Ovary (tissue), 9 donors: ENCODE data around the gene RAB28. TPM values are rescaled to one million over a fixed set of nuclear protein-coding genes. Genes with fewer than 3 reads are reported as not detected.

Experiments
- DNase-seq, 5 donors: peaks; one replicate each; pipeline ENCODE4 v3.0.0-alpha.2; 2019 to 2020
- H3K27ac ChIP-seq, 2 donors: fragments of 200-600 bp; one replicate each; pipeline versions ENCODE4 v1.5.1 to v1.8.0; 2019 to 2022
- H3K27me3 ChIP-seq: fragments of 200-600 bp; one replicate; pipeline ENCODE4 v1.8.0; 2022
- H3K36me3 ChIP-seq: fragments of 200-600 bp; sonication (generic); one replicate; pipeline ENCODE4 v1.5.1; 2019
- H3K4me1 ChIP-seq: one replicate; pipeline ENCODE4 v1.8.1; 2013; ENCODE audit warnings: mild to moderate bottlenecking, moderate library complexity; ENCODE audit not compliant: insufficient read depth
- H3K4me3 ChIP-seq: fragments of 200-600 bp; sonication (generic); one replicate; pipeline ENCODE4 v1.5.1; 2017
- H3K9me3 ChIP-seq, 2 donors: fragments of 200-600 bp in 1 of 2; sonication (generic) in 1 of 2; one replicate each; pipeline versions ENCODE4 v1.5.1 to v1.8.1; 2013 to 2019; ENCODE audit warnings: mild to moderate bottlenecking in 1 of 2, moderate library complexity in 1 of 2
- EP300 ChIP-seq: sonication (generic); formaldehyde crosslinking; IDR thresholded peaks from one replicate; pipeline ENCODE4 v1.6.1; 2017; ENCODE audit warnings: antibody characterized with exemption
- POLR2A ChIP-seq: fragments of 450-650 bp; IDR thresholded peaks from one replicate; pipeline ENCODE4 v1.6.1; 2017; ENCODE audit warnings: antibody characterized with exemption, mild to moderate bottlenecking, moderate library complexity
- WGBS, 3 donors: extraction: QIAGEN DNeasy Blood & Tissue Kit in 1 of 3; methylation state at CpG; one replicate each; pipeline versions ENCODE4 v1.1.5 to v1.1.7; 2013 to 2017; 5-methylcytosine and 5-hydroxymethylcytosine counted together
- intact Hi-C, 4 donors: fragments of 100-400 bp; cut with DNase I; formaldehyde crosslinking; loops; one replicate each; pipeline versions ENCODE4 v1.11.0 to v1.15.1; 2022 to 2023
- polyA plus RNA-seq, 2 donors: library from polyadenylated mRNA; stranded (reverse); fragments of 200-250 nt in 1 of 2; fragments of 350-450 nt in 1 of 2; fragmentation: Illumina TruSeq in 1 of 2; extraction: RNeasy Lipid Tissue Mini Kit (QIAGEN cat#74804) in 1 of 2; gene quantifications; one replicate each; pipeline ENCODE4 v1.2.3, GENCODE V29; 2013 to 2014
- total RNA-seq, 7 donors: library from RNA; depleted of rRNA in 2 of 7; stranded (reverse); fragments of >200 nt in 2 of 7; fragmentation: NEBNext Ultra II Directional in 3 of 7; extraction: Animal tissue kit (Norgen Biotek cat#: 25700) in 3 of 7; gene quantifications; one replicate each; pipeline versions ENCODE4 v1.1.0 to v1.2.4, GENCODE V29; 2016 to 2023
- TF ChIP-seq, protein P1 (sequence below), 3 donors: fragments of 450-650 bp in 2 of 3; fragments of 200-600 bp in 1 of 3; IDR thresholded peaks; one replicate each; pipeline versions ENCODE4 v1.5.1 to v1.8.0; 2016 to 2022; ENCODE audit warnings: antibody characterized with exemption in 3 of 3, mild to moderate bottlenecking in 1 of 3
- donor health status: DM: no; HTN: no; CAD: no; lungs with moderate emphysema.
- donor health status: DM: no; HTN: no; CAD: no.
- donor health status: Bipolar disorder and iron deficiency.
- donor health status: DM: yes; HTN: yes; CAD: no.
- donor health status: DM: no; HTN: no; CAD: no.
- donor health status: DM: yes; HTN: yes; CAD: no.

RAB28 gene
- total and polyA plus RNA-seq, 9 donors: 17.4 to 24.2 (median 20.0) TPM

DNA sequence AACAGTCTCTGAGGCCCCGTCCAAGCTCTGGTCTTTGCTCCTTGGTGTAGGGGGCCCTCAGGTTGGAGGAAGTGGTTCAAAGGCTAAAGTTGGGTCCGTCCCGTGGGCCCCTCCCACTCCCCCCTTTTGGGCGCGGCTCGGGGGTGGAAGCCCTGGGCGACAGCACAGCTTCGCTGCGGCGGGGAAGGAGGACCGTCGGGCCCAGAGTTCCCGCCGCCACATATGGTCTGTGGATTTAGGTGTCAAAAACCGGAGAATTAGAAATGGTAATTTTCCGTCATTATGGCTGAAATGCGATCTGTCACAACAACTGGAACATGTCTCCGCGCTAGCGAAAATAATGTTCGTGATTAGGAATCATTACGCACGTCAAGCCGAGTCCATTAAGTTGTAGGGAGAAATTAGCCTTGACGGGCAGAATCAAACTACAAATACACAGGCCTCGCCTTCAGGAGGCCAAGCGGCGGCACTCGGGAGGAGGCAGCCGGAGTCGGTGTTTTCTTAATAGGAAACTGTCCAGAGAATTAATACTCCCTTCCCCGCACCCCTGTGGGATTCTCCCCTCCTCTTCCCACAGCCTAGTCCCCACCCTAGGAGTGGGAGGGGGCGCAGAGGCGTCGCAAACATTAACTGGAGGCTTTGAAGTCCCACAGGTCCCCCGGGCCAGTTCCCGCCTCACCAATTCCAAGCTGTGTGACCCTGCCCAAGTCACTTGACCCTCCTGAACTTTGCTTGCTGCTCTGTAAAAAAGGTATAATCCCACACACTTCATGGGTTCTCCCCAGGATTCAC is 45.2 kb upstream of the RAB28 start:
- Histone ChIP-seq H3K4me3 (no peak overlapping the region), H3K4me1 (no peaks in the 10 kb centered on the region), H3K27ac (no peak overlapping the region), H3K9me3 (peaks cover 0 to 7% of the 10 kb centered on the region in 2 donors), H3K27me3 (no peaks in the 10 kb centered on the region), H3K36me3 (no peaks in the 10 kb centered on the region)
- 5 to 7% (median 6%) methylated on average over 37 of the region's 37 CpGs for WGBS, 3 donors
- no peak for DNase-seq
- intact Hi-C loops: no loop called here
- TF ChIP-seq EP300 (no peak), POLR2A (no peak)
- TF ChIP-seq, protein P1, sequence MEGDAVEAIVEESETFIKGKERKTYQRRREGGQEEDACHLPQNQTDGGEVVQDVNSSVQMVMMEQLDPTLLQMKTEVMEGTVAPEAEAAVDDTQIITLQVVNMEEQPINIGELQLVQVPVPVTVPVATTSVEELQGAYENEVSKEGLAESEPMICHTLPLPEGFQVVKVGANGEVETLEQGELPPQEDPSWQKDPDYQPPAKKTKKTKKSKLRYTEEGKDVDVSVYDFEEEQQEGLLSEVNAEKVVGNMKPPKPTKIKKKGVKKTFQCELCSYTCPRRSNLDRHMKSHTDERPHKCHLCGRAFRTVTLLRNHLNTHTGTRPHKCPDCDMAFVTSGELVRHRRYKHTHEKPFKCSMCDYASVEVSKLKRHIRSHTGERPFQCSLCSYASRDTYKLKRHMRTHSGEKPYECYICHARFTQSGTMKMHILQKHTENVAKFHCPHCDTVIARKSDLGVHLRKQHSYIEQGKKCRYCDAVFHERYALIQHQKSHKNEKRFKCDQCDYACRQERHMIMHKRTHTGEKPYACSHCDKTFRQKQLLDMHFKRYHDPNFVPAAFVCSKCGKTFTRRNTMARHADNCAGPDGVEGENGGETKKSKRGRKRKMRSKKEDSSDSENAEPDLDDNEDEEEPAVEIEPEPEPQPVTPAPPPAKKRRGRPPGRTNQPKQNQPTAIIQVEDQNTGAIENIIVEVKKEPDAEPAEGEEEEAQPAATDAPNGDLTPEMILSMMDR (IDR thresholded peaks at IDR 0.05): no peak

DNA sequence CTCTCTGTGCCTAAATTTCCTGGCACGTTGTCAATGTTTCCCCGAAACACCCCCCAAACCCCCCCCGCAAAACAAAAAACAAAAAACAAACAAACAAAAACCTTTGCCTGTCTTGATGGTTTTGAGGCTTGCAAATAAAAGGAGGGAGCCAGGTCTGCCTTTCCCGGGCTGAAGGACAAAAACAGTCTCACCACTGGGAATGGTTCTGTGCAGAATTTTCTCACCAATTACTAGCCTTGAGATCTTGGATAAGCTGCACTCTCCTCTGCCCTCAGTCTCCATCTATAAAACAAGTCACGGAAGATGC is 44.6 kb upstream of the RAB28 start:
- 6 to 10% (median 7%) methylated on average over 5 of the region's 5 CpGs for WGBS, 3 donors
- no peaks in the 10 kb centered on the region for H3K27me3 ChIP-seq

DNA sequence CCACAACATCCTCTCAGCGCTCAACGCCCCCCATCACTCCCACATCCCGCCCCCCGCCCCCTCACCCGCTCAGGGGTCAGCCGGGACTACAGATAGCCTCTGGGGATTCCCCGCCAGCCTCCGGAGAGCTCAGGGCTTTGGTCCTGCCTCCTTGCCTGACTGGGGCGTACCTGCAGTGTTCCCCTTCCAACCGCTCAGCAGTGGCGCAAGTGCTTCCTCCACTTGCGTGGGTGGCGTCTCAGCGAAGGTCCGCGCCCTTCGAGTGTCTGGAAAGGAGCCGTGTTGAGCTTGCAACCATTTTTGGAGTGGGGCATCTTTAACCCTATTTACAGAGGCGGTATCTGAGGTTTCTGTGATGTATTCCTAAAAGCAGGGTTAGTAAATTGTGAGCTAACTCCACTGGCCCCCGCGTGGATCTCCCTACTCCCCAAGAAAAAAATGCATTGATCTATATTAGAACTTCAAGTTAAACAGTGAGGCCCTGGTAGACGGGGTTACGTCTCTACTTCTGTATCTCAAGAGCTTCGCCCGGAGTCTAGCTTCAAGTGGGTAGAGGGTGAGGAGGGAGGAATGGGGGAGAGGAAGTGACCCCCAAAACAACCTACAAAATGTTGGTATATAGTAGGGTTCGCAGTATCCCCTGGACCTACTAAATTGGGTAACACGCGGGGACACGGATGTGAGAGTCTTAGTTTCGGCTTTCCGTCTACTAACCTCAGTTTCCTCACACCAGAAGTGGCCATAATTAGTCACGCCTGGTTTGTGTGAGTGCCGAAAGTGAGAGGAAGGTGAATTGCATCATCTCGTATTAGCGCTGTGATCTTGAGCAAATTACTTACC is 44.1 kb upstream of the RAB28 start:
- DNase-seq: no peak
- TF ChIP-seq POLR2A (no peak), EP300 (no peak)
- TF ChIP-seq, protein P1 (IDR thresholded peaks at IDR 0.05): no peak
- intact Hi-C loops: no loop called here
- WGBS, 3 donors: 3 to 6% (median 4%) methylated on average over 34 to 35 of the region's 35 CpGs
- Histone ChIP-seq H3K4me3 (no peak overlapping the region), H3K9me3 (peaks cover 0 to 18% of the 10 kb centered on the region in 2 donors), H3K4me1 (no peaks in the 10 kb centered on the region), H3K36me3 (no peaks in the 10 kb centered on the region), H3K27ac (no peak overlapping the region), H3K27me3 (no peaks in the 10 kb centered on the region)

More for the DNA sequence above, 44.6 kb upstream of the RAB28 start:
- Histone ChIP-seq H3K4me1 (no peaks in the 10 kb centered on the region), H3K4me3 (no peak overlapping the region), H3K27ac (no peak overlapping the region), H3K9me3 (peaks cover 0 to 12% of the 10 kb centered on the region in 2 donors), H3K36me3 (no peaks in the 10 kb centered on the region)
- intact Hi-C loops: no loop called here
- DNase-seq: no peak
- TF ChIP-seq EP300 (no peak), POLR2A (no peak)
- TF ChIP-seq, protein P1 (IDR thresholded peaks at IDR 0.05): no peak

DNA sequence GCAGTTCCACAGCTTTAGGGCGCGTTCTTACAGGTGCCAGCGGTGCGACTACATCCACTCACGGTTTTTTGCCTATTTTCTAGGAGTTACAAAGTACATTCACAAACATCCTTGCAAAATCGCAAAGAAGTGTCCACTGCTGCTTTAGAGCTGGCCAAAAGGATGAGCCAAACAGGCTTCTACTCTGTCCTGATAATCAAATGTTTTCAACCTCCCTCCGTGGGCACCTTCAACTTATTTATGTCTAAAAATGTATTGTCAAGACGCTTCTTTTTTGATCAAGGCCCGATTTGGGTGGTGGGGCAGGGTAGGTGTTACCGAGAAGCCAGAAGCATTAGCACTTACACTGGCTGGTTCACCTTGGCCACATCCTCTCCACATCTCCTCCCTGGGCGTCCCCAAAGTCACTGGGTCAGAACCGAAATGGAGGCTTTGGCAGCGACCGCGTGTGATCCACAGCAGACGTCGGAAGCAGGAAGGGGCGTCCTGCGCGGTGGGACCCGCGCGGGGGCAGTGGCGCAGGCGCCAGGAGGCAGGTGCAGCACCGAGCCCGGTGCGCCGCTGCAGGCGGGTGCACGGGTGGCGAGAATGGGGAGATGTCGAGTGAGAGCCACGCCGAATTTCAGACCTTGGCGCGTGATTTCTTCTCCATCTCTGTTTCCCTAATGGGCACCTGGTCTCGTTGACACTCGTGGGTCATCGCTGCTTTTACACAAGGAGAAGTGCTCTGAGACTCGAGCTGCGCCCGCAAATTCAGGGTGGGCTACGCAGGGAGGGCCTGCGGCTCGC is 43.2 kb upstream of the RAB28 start:
- TF ChIP-seq POLR2A: no peak
- TF ChIP-seq, protein P1 (IDR thresholded peaks at IDR 0.05): no peak
- no peak for TF ChIP-seq EP300
- 3% methylated on average over 46 of the region's 46 CpGs for WGBS, 3 donors
- intact Hi-C loops: no loop called here
- no peaks in the 10 kb centered on the region for H3K4me1 ChIP-seq
- no peak overlapping the region for H3K27ac ChIP-seq
- H3K36me3 ChIP-seq: no peaks in the 10 kb centered on the region
- H3K4me3 ChIP-seq: no peak overlapping the region
- DNase-seq: no peak
- H3K27me3 ChIP-seq: no peaks in the 10 kb centered on the region
- H3K9me3 ChIP-seq: peaks cover 0 to 19% of the 10 kb centered on the region in 2 donors
